Thyroid gland (tissue), 4 donors: ENCODE measurements around the gene FGFR4. TPM values are rescaled to one million over a fixed set of nuclear protein-coding genes. Genes with fewer than 3 reads are reported as not detected.

Source experiments
- DNase-seq, 2 donors: peaks; one replicate each; pipeline ENCODE4 v3.0.0-alpha.2; 2019
- H3K27ac ChIP-seq, 3 donors: fragments of 200-600 bp; sonication (generic); 1 replicate in 2 of 3; 2 replicates in 1 of 3; pipeline ENCODE4 v1.5.1; 2016 to 2019; ENCODE audit warnings: mild to moderate bottlenecking in 1 of 3, moderate library complexity in 1 of 3
- H3K27me3 ChIP-seq: fragments of 200-600 bp; sonication (generic); one replicate; pipeline ENCODE4 v1.5.1; 2019
- H3K36me3 ChIP-seq, 2 donors: fragments of 200-600 bp; sonication (generic); one replicate each; pipeline ENCODE4 v1.5.1; 2016 to 2019
- H3K4me1 ChIP-seq, 2 donors: fragments of 200-600 bp; sonication (generic); one replicate each; pipeline ENCODE4 v1.5.1; 2017 to 2019
- H3K4me3 ChIP-seq, 3 donors: fragments of 200-600 bp; sonication (generic); replicated peaks in 1 of 3; 1 replicate in 2 of 3; 2 replicates in 1 of 3; pipeline ENCODE4 v1.5.1; 2016; ENCODE audit warnings: mild to moderate bottlenecking in 1 of 3
- H3K9me3 ChIP-seq: fragments of 200-600 bp; sonication (generic); one replicate; pipeline ENCODE4 v1.5.1; 2017
- CTCF ChIP-seq, 6 experiments: fragments of 200-600 bp in 3 of 6; fragments of 450-650 bp in 3 of 6; sonication (generic) in 3 of 6; IDR thresholded peaks; one replicate each; pipeline ENCODE4 v1.5.1; 2016 to 2019; ENCODE audit warnings: antibody characterized with exemption in 6 of 6, mild to moderate bottlenecking in 2 of 6, inconsistent platforms in 1 of 6, moderate library complexity in 1 of 6
- POLR2A ChIP-seq, 2 donors: fragments of 450-650 bp; IDR thresholded peaks; one replicate each; pipeline ENCODE4 v1.6.1; 2017; ENCODE audit warnings: antibody characterized with exemption in 2 of 2, mild to moderate bottlenecking in 2 of 2, moderate library complexity in 1 of 2
- whole genome bisulfite sequencing, 2 donors: methylation state at CpG; one replicate each; pipeline ENCODE4 v1.1.5; 2017; 5-methylcytosine and 5-hydroxymethylcytosine counted together
- intact Hi-C: fragments of 100-400 bp; cut with DNase I; formaldehyde crosslinking; loops from one replicate; pipeline ENCODE4 v1.15.1; 2023
- total RNA-seq, 4 donors: library from RNA; depleted of rRNA; stranded (reverse); fragments of >200 nt; gene quantifications; one replicate each; pipeline ENCODE4 v1.2.3, GENCODE V29; 2016

The FGFR4 gene
- total RNA-seq, 4 donors from 2014 or later, result 0.49 to 1.2 (median 1.1) TPM; not detected in 1

GRCh38 chr5:177098470-177099141 is 11.9 kb downstream of the FGFR4 start:
- TF ChIP-seq POLR2A (IDR thresholded peaks at IDR 0.05) (no peak), CTCF (IDR thresholded peaks at IDR 0.05) (no peak)
- DNase-seq, result no peak
- Histone ChIP-seq H3K27me3 (no peaks in the 10 kb centered on the region), H3K27ac (no peak overlapping the region), H3K9me3 (no peaks in the 10 kb centered on the region), H3K36me3 (no peaks in the 10 kb centered on the region), H3K4me3 (no peak overlapping the region), H3K4me1 (no peaks in the 10 kb centered on the region)
- intact Hi-C loops, result no loop called here
- WGBS, 2 donors, result 57 to 70% methylated on average over 8 to 18 of the region's 18 CpGs

GRCh38 chr5:177099422-177100093 is 12.8 kb downstream of the FGFR4 start:
- no peak for DNase-seq
- Histone ChIP-seq H3K27ac (no peak overlapping the region), H3K9me3 (no peaks in the 10 kb centered on the region), H3K36me3 (no peaks in the 10 kb centered on the region), H3K4me1 (no peaks in the 10 kb centered on the region), H3K4me3 (no peak overlapping the region), H3K27me3 (no peaks in the 10 kb centered on the region)
- TF ChIP-seq POLR2A (IDR thresholded peaks at IDR 0.05), result no peak
- TF ChIP-seq CTCF (IDR thresholded peaks at IDR 0.05), result no peak
- intact Hi-C loops, result no loop called here
- WGBS, 2 donors, result 66 to 68% methylated on average over 13 of the region's 13 CpGs

GRCh38 chr5:177100714-177101121 is 14.0 kb downstream of the FGFR4 start:
- intact Hi-C loops, result no loop called here
- Histone ChIP-seq H3K36me3 (no peaks in the 10 kb centered on the region), H3K9me3 (no peaks in the 10 kb centered on the region), H3K27ac (no peak overlapping the region), H3K27me3 (no peaks in the 10 kb centered on the region), H3K4me1 (no peaks in the 10 kb centered on the region), H3K4me3 (no peak overlapping the region)
- 77% methylated on average over 6 of the region's 6 CpGs; no CpG with 5 or more reads in 1 of the 2 donors for WGBS, 2 donors
- DNase-seq, result no peak
- TF ChIP-seq CTCF (IDR thresholded peaks at IDR 0.05) (no peak), POLR2A (IDR thresholded peaks at IDR 0.05) (no peak)

GRCh38 chr5:177103523-177104253 is 17.0 kb downstream of the FGFR4 start:
- Histone ChIP-seq H3K27ac (no peak overlapping the region), H3K4me3 (no peak overlapping the region), H3K4me1 (no peaks in the 10 kb centered on the region), H3K9me3 (no peaks in the 10 kb centered on the region), H3K27me3 (no peaks in the 10 kb centered on the region), H3K36me3 (no peaks in the 10 kb centered on the region)
- DNase-seq, result no peak
- intact Hi-C loops, result no loop called here
- TF ChIP-seq CTCF (IDR thresholded peaks at IDR 0.05), result no peak
- TF ChIP-seq POLR2A (IDR thresholded peaks at IDR 0.05), result no peak
- WGBS, 2 donors, result 52 to 69% methylated on average over 8 of the region's 9 CpGs
